Left lung (tissue), 10 donors: ENCODE data around the gene ARTN. TPM values are rescaled to one million over a fixed set of nuclear protein-coding genes. Genes with fewer than 3 reads are reported as not detected.

Experiments used
- ATAC-seq: fragments of 200-7000 bp; cut with Tn5 transposase; one replicate; pipeline ENCODE4 v1.9.1; 2020; ENCODE audit warnings: moderate library complexity
- DNase-seq, 4 donors: peaks; one replicate each; pipeline ENCODE4 v3.0.0-alpha.2; 2013 to 2020
- H3K27ac ChIP-seq, 2 donors: fragments of 200-600 bp; sonication (generic) in 1 of 2; one replicate each; pipeline versions ENCODE4 v1.5.0 to v1.8.0; 2020 to 2021
- H3K27me3 ChIP-seq, 2 donors: fragments of 200-600 bp; sonication (generic) in 1 of 2; one replicate each; pipeline versions ENCODE4 v1.5.0 to v1.8.0; 2020 to 2021
- H3K36me3 ChIP-seq, 2 donors: fragments of 200-600 bp; sonication (generic) in 1 of 2; one replicate each; pipeline versions ENCODE4 v1.5.0 to v1.8.0; 2020 to 2021
- H3K4me1 ChIP-seq, 2 donors: fragments of 200-600 bp; one replicate each; pipeline ENCODE4 v1.8.0; 2021
- H3K4me3 ChIP-seq, 2 donors: fragments of 200-600 bp; sonication (generic) in 1 of 2; one replicate each; pipeline versions ENCODE4 v1.5.0 to v1.8.0; 2020 to 2021; ENCODE audit warnings: mild to moderate bottlenecking in 1 of 2
- H3K9me3 ChIP-seq, 2 donors: fragments of 200-600 bp; sonication (generic) in 1 of 2; one replicate each; pipeline versions ENCODE4 v1.5.0 to v1.8.0; 2020 to 2021
- intact Hi-C, 2 donors: fragments of 100-400 bp; cut with DNase I; formaldehyde crosslinking; loops; one replicate each; pipeline versions ENCODE4 v1.11.2 to v1.14.2; 2022
- polyA plus RNA-seq, 6 donors: library from polyadenylated mRNA; unstranded; fragments of 120-200 nt; gene quantifications; one replicate each; pipeline ENCODE4 v1.2.1, GENCODE V29; 2013; ENCODE audit not compliant: insufficient read length in 6 of 6
- total RNA-seq, 2 donors: library from RNA; stranded (reverse); fragmentation: NEBNext Ultra II Directional; extraction: Animal tissue kit (Norgen Biotek cat#: 25700); gene quantifications; one replicate each; pipeline ENCODE4 v1.2.1, GENCODE V29; 2021
- TF ChIP-seq, protein P1 (sequence below), 2 donors: fragments of 200-600 bp; sonication (generic) in 1 of 2; IDR thresholded peaks; one replicate each; pipeline versions ENCODE4 v1.5.0 to v1.8.0; 2021; ENCODE audit warnings: antibody characterized with exemption in 2 of 2
- donor health status: DM: no; HTN: yes; CAD: no.
- donor health status: DM: no; HTN: no; CAD: no.

ARTN gene
- total and polyA plus RNA-seq, 8 donors: 1.8 to 4.2 (median 2.5) TPM

GRCh38 chr1:43938892-43939587 lies 5.4 kb downstream of the ARTN start:
- Histone ChIP-seq H3K27me3 (peaks cover 0 to 29% of the 10 kb centered on the region in 2 donors), H3K27ac (no peak overlapping the region), H3K4me1 (peaks cover 4 to 27% of the 10 kb centered on the region in 2 donors), H3K4me3 (no peak overlapping the region), H3K9me3 (no peaks in the 10 kb centered on the region), H3K36me3 (no peaks in the 10 kb centered on the region)
- no peak for ATAC-seq
- intact Hi-C loops: loop anchor here in 1 of 2 donors (10.0 kb wide), 1 partner anchor 174 kb away; no protein-coding TSS in a partner anchor
- TF ChIP-seq, protein P1, sequence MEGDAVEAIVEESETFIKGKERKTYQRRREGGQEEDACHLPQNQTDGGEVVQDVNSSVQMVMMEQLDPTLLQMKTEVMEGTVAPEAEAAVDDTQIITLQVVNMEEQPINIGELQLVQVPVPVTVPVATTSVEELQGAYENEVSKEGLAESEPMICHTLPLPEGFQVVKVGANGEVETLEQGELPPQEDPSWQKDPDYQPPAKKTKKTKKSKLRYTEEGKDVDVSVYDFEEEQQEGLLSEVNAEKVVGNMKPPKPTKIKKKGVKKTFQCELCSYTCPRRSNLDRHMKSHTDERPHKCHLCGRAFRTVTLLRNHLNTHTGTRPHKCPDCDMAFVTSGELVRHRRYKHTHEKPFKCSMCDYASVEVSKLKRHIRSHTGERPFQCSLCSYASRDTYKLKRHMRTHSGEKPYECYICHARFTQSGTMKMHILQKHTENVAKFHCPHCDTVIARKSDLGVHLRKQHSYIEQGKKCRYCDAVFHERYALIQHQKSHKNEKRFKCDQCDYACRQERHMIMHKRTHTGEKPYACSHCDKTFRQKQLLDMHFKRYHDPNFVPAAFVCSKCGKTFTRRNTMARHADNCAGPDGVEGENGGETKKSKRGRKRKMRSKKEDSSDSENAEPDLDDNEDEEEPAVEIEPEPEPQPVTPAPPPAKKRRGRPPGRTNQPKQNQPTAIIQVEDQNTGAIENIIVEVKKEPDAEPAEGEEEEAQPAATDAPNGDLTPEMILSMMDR (IDR thresholded peaks at IDR 0.05): no peak
- peak in 2 of 4 donors; percentile 24 to 56 for DNase-seq

DNA sequence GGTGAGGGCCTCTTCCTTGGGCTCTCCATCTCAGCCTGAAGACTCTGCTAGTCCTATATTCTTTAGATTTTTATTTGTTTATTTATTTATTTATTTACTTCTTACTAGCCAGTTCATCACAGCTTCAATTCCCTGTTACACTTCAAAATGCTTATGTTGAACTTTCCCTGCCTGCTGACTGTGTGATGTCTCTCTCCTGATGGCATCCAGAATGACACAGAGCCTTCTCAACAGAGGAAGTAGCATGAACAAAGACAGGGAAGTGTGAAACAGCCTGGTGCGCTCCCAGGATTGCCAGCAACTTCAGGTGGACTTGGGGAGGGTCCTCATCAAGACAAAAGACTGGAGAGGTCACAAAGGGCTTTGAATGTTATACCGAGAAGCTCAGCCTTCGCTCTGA lies 8.8 kb downstream of the ARTN start:
- Histone ChIP-seq H3K27me3 (no peaks in the 10 kb centered on the region), H3K4me3 (no peak overlapping the region), H3K9me3 (no peaks in the 10 kb centered on the region), H3K36me3 (no peaks in the 10 kb centered on the region), H3K4me1 (peaks cover 1 to 16% of the 10 kb centered on the region in 2 donors), H3K27ac (no peak overlapping the region)
- intact Hi-C loops: no loop called here
- no peak for ATAC-seq
- DNase-seq: no peak
- TF ChIP-seq, protein P1 (IDR thresholded peaks at IDR 0.05): no peak

- Histone ChIP-seq H3K27ac (no peak overlapping the region), H3K4me3 (no peak overlapping the region), H3K9me3 (no peaks in the 10 kb centered on the region), H3K27me3 (no peaks in the 10 kb centered on the region), H3K4me1 (peaks cover 12 to 36% of the 10 kb centered on the region in 2 donors), H3K36me3 (peaks cover 0 to 3% of the 10 kb centered on the region in 2 donors)
- TF ChIP-seq, protein P1 (IDR thresholded peaks at IDR 0.05): no peak
- DNase-seq (no peak), ATAC-seq (no peak)
- intact Hi-C loops: no loop called here
Measured at GRCh38 chr1:43944860-43945259, 11.3 kb downstream of the ARTN start.

DNA sequence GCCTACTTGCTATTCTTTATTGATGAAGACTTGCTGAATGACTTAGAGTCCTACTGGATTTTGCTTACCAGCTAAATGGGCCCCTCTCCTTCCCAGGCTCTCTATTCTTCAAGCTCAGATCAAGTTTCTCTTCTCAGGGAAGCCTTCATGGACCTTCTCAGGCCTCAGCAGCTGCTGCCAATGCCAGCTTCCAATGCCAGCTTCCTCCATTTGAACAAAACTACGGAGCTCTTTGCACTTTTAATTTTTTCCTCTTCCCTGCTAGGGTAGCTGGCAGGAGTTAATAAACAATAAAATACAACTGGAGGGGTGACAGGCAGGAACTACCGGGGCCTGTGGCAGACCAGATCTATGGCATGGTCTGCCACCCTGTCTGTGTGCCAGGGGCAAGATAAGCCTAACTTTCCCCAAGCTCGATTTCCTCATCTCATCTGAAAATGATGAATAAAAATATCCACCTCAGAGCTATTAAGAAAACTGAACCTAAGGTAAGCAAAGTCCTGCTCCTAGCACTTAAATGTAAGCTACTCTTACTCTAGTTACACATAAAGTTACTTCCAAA lies 12.2 kb downstream of the ARTN start:
- Histone ChIP-seq H3K4me1 (peaks cover 12 to 36% of the 10 kb centered on the region in 2 donors), H3K9me3 (no peaks in the 10 kb centered on the region), H3K27me3 (no peaks in the 10 kb centered on the region), H3K4me3 (peak overlapping the region; percentile 79 to 91), H3K27ac (peak overlapping the region; percentile 92 to 96), H3K36me3 (peaks cover 0 to 11% of the 10 kb centered on the region in 2 donors)
- intact Hi-C loops: no loop called here
- TF ChIP-seq, protein P1 (IDR thresholded peaks at IDR 0.05): no peak
- ATAC-seq: no peak
- no peak for DNase-seq

DNA sequence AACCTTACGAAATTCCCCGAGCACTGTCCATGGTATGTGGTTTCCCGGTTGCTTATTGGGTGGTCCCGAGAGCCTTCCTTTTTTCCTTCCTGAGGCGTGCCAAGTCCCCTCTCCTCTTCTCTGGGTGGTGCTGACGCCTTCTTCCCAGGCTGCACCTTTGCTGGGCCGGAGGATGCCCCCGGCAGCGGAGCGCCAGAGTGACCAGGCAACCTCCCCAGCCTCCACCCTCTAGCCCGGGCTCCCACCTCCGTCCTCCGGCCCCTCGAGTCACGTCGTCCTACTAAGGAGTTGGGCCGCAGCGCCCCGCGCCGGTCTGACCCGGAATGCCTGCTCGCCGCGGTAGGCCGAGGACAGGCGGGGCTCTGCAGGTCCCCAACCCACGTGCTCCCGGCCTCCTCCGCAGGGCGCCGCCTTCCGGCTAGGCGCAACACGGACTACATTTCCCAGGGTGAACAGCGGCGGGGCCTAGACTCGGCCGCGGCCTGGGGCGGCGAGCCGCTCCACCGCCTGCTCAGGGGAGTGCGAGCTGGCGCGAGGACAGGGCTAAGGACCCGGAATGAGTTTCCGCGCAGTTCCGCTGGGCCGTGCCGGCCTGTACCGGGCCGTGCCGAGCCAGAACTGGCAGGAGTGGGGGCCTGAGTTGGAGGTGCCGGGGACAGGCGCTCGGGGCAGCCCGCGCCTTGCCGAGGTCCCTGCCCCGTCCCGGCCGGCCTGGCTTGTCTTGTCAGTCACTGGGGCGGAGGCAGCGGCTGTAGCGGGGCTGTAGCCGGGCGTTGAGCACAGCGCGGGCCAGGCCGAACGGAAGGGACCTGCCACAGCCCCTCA lies 12.8 kb downstream of the ARTN start, which contains the start of gene IPO13:
Gene IPO13 (plus strand): TSS at position 715 of the 825 bp plus-strand sequence. CDS start 651 bp downstream, outside the sequence.
- Histone ChIP-seq H3K27ac (peak within 1 kb of the TSS; percentile 92 to 96), H3K27me3 (no peaks in the 10 kb centered on the region), H3K36me3 (peaks cover 0 to 11% of the 10 kb centered on the region in 2 donors), H3K9me3 (no peaks in the 10 kb centered on the region), H3K4me1 (peaks cover 12 to 36% of the 10 kb centered on the region in 2 donors), H3K4me3 (peak within 1 kb of the TSS; percentile 79 to 91)
- intact Hi-C loops: no loop called here
- DNase-seq (peak; percentile 96 to 99 (median 97)), ATAC-seq (peak; percentile 99)
- TF ChIP-seq, protein P1 (IDR thresholded peaks at IDR 0.05): peak; percentile 60 to 69
